Measurements from ENCODE around the gene FOLR2. TPM values are rescaled to one million over a fixed set of nuclear protein-coding genes. Genes with fewer than 3 reads are reported as not detected.
A peak's percentile ranks its signal among the peaks of the same experiment; 100 is the strongest.

The FOLR2 gene
- polyA plus RNA-seq, 3 donors: 54.7 to 63.8 (median 62.6) TPM

GRCh38 chr11:72260574-72260973 is 44.0 kb downstream of the FOLR2 start:
- Mint-ChIP-seq H3K9me3 (peaks cover 3 to 12% (median 6%) of the 10 kb centered on the region in 7 donors), H3K27me3 (ENCODE audit: low read depth in 3 of 3) (peaks cover 5 to 17% (median 8%) of the 10 kb centered on the region in 3 donors), H3K4me3 (no peak overlapping the region), H3K27ac (no peak overlapping the region), H3K4me1 (peaks cover 21% of the 10 kb centered on the region), H3K36me3 (peaks cover 0 to 2% of the 10 kb centered on the region in 2 donors)
- Histone ChIP-seq H3K9ac (ENCODE audit: insufficient read depth, low read length, poor library complexity, severe bottlenecking) (no peak overlapping the region), H3K4me2 (replicated peaks; ENCODE audit: extremely low read depth, low read length, poor library complexity, severe bottlenecking) (no peak overlapping the region), H2AFZ (ENCODE audit: insufficient read depth, low read depth, low read length, poor library complexity, severe bottlenecking) (no peak overlapping the region), H3K36me3 (replicated peaks in 1 of 2; ENCODE audit: control insufficient read depth in 1 of 2, insufficient read depth in 2 of 2, low read length in 2 of 2) (no peaks in the 10 kb centered on the region), H3K4me1 (ENCODE audit: control insufficient read depth in 1 of 2, insufficient read depth in 2 of 2, low read length in 2 of 2) (peaks cover 14 to 18% of the 10 kb centered on the region in 2 donors), H3K4me3 (replicated peaks in 1 of 3; ENCODE audit: low read depth in 2 of 3, low read length in 3 of 3) (no peak overlapping the region), H4K20me1 (ENCODE audit: insufficient read depth, low read length) (no peaks in the 10 kb centered on the region), H3K9me3 (replicated peaks in 1 of 2; ENCODE audit: control insufficient read depth in 1 of 2, insufficient read depth in 1 of 2, low read length in 2 of 2) (no peaks in the 10 kb centered on the region), H3K27me3 (ENCODE audit: control insufficient read depth in 2 of 2, insufficient read depth in 2 of 2, low read length in 2 of 2) (peaks cover 2 to 3% of the 10 kb centered on the region in 2 donors), H3K27ac (ENCODE audit: low read depth in 1 of 2, low read length in 2 of 2) (no peak overlapping the region), H3K79me2 (ENCODE audit: insufficient read depth, low read length) (no peaks in the 10 kb centered on the region)
- DNase-seq: no peak
- WGBS (ENCODE audit: insufficient coverage): no CpG with 5 or more reads among the region's 5 CpGs
- intact Hi-C loops (cut with micrococcal nuclease): no loop called here
- no peak for TF ChIP-seq CTCF (IDR thresholded peaks at IDR 0.05)

- H3K4me3 Mint-ChIP-seq: no peak overlapping the region
- Histone ChIP-seq H3K4me2 (replicated peaks; ENCODE audit: extremely low read depth, low read length, poor library complexity, severe bottlenecking) (no peak overlapping the region), H4K20me1 (ENCODE audit: insufficient read depth, low read length) (no peaks in the 10 kb centered on the region), H3K27me3 (ENCODE audit: control insufficient read depth in 2 of 2, insufficient read depth in 2 of 2, low read length in 2 of 2) (peaks cover 2 to 3% of the 10 kb centered on the region in 2 donors), H3K36me3 (replicated peaks in 1 of 2; ENCODE audit: control insufficient read depth in 1 of 2, insufficient read depth in 2 of 2, low read length in 2 of 2) (no peaks in the 10 kb centered on the region), H2AFZ (ENCODE audit: insufficient read depth, low read depth, low read length, poor library complexity, severe bottlenecking) (peak overlapping the region; percentile 6), H3K79me2 (ENCODE audit: insufficient read depth, low read length) (no peaks in the 10 kb centered on the region), H3K4me3 (replicated peaks in 1 of 3; ENCODE audit: low read depth in 2 of 3, low read length in 3 of 3) (no peak overlapping the region), H3K9me3 (replicated peaks in 1 of 2; ENCODE audit: control insufficient read depth in 1 of 2, insufficient read depth in 1 of 2, low read length in 2 of 2) (no peaks in the 10 kb centered on the region), H3K9ac (ENCODE audit: insufficient read depth, low read length, poor library complexity, severe bottlenecking) (no peak overlapping the region), H3K27ac (ENCODE audit: low read depth in 1 of 2, low read length in 2 of 2) (peak overlapping the region in 1 of 2 donors; percentile 53), H3K4me1 (ENCODE audit: control insufficient read depth in 1 of 2, insufficient read depth in 2 of 2, low read length in 2 of 2) (peaks cover 14 to 18% of the 10 kb centered on the region in 2 donors)
- H3K27me3 Mint-ChIP-seq (ENCODE audit: low read depth in 3 of 3): peaks cover 2 to 15% (median 3%) of the 10 kb centered on the region in 3 donors
- peaks cover 24% of the 10 kb centered on the region for H3K4me1 Mint-ChIP-seq
- peaks cover 0 to 2% of the 10 kb centered on the region in 2 donors for H3K36me3 Mint-ChIP-seq
- H3K9me3 Mint-ChIP-seq: peaks cover 3 to 12% (median 6%) of the 10 kb centered on the region in 7 donors
- TF ChIP-seq CTCF (IDR thresholded peaks at IDR 0.05): no peak
- peak overlapping the region; percentile 28 to 86 (median 78) for H3K27ac Mint-ChIP-seq
- WGBS (ENCODE audit: insufficient coverage): no CpG with 5 or more reads among the region's 4 CpGs
- peak; percentile 64 to 83 (median 80) for DNase-seq
- intact Hi-C loops (cut with micrococcal nuclease): no loop called here
Measured at GRCh38 chr11:72263361-72263760, 46.8 kb downstream of the FOLR2 start.

All from CD14-positive monocyte (primary cell).